Inferior parietal cortex (tissue), 1 donor: ENCODE measurements around the gene ZNF587.
A peak's percentile ranks its signal among the peaks of the same experiment; 100 is the strongest.
"Not testable (repeated sequence)": the region's sequence is repeated elsewhere in the genome, so short reads cannot be mapped to it uniquely, and the experiment has no call there.

Experiments used
- DNase-seq: peaks from one replicate; pipeline ENCODE4 v3.0.0-alpha.2; 2016; ENCODE audit errors: extremely low spot score

ZNF587 gene

GRCh38 chr19:57849666-57850473, at the start of gene ZNF587:
ZNF587 (plus strand) TSS chr19:57849859; CDS start chr19:57850039, 180 bp downstream.
- DNase-seq: peak; percentile 90

DNA sequence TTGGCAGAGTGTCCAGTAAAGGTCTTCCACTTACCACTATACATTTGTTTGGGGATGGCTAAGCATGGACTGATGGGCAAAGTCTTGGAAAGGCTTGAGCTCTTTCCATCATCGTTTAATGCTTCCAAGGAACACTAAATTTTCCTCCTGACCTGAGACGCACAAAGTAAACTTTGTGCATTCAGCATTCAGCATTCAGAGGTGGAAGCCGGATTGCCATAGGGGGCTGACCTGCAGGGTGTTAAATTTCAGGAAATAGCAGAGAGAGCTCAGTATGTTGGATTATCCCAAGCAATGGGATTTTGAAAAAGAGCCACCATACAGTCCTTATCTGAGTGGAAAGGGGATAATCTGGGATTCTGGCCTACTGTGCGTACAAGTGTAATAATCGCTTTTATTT, 49.0 kb upstream of the ZNF587 start:
- DNase-seq: no peak

DNA sequence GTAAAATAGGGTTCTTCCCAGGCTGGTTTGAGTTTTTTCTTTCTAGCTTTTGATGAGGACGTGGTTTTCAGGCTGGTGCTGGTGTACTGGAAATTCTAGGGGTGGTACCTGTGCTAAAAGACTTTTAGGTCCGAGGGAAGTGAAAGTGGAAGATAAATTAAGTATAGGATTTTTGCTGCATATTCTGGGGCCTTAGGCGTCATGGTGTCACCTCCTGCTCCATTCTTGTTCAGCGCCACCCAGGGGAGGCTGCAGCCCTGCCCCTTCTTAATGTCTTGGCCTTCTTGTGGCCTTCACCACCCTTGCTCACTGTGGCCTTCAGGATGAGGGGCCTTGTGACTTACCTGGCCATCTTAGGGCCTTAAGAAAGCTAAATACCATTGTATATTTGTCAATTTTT, 47.4 kb upstream of the ZNF587 start:
- no peak for DNase-seq

- DNase-seq: no peak
Observed at GRCh38 chr19:57803265-57803593, 46.4 kb upstream of the ZNF587 start.

DNA sequence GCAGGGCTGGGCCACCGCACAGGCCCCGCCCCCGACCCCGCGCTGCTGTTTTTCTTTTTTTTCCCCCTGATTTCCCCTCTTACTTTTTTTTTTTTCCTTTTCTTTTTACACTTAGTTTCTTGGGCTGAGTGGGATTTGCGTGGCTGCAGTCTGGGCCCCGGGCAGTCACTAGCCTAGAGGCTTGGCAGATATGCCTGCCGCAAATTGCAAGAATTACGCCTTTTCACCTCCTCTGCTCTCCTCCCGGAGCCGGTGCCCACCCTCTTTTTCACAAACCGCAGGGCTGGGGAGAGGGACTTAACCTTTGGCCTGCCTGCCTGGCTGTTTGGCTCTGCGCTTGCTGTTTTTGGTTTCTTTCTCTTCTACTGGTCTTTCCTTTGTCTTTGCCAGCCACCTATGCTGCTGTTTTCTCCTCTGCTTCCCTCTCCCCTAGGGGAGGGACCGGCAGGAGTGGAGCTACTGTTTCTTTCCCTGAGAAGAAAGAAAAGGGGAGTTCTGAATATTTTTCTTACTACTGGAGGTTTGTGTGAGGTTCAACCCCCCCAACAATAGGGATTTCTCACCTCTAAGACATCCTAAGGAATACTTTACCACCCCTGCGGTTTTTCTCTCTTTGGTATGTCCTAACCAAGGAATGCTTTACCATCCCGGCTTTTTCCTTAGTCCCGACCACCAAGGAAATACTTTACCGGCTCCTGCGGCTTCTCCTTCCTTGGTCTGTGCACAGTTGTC, 45.9 kb upstream of the ZNF587 start:
- DNase-seq: no peak

DNA sequence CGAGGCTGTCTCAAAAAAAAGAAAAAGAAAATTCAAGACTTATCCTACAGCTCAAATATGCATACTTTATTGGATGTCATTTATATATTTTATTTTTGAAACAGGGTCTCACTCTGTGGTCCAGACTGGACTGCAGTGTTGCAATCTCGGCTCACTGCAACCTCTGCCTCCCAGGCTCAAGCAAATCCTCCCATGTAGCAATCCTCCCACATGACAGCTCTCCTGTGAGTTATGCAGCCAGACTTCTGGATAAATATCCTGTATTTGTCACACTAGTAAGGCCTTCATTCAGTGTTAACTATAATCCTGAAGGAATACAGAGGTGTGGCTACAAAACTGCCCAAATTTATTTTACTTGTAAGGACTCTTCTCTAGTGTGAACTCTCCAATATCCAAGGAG, 42.1 kb upstream of the ZNF587 start:
- no peak for DNase-seq

DNA sequence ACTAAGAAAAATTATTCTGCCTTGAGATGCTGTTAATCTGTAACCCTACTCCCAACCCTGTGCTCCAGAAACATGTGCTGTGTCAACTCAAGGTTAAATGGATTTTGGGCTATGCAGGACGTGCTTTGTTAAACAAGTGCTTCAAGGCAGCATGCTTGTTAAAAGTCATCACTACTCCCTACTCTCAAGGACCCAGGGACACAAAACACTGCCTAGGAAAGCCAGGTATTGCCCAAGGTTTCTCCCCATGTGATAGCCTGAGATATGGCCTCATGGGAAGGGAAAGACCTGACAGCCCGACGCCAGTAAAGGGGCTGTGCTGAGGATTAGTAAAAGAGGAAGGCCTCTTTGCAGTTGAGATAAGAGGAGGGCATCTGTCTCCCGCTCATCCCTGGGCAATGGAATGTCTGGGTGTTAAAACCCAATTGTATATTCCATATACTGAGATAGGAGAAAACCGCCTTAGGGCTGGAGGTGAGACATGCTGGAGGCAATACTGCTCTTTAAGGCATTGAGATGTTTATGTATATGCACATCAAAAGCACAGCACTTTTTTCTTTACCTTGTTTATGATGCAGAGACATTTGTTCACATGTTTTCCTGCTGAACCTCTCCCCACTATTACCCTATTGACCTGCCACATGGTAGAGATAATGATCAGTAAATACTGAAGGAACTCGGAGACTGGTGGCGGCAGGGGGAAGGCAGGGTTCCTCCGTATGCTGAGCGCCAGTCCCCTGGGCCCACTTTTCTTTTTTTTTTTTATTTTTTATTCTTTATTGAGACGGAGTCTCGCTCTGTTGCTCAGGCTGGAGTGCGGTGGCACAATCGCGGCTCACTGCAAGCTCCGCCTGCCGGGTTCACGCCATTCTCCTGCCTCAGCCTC, 39.0 kb upstream of the ZNF587 start:
- not testable (repeated sequence) for DNase-seq

- DNase-seq: no peak
Observed at GRCh38 chr19:57812226-57812625, 37.4 kb upstream of the ZNF587 start.

GRCh38 chr19:57812975-57813820, 36.5 kb upstream of the ZNF587 start:
- not testable (repeated sequence) for DNase-seq

- DNase-seq: no peak
Observed at GRCh38 chr19:57813919-57814504, 35.6 kb upstream of the ZNF587 start.

GRCh38 chr19:57814505-57815246, 35.0 kb upstream of the ZNF587 start, which contains the start of gene ZNF552:
ZNF552 (minus strand) TSS chr19:57814913; CDS start chr19:57814743, 170 bp downstream.
- peak; percentile 97 for DNase-seq

DNA sequence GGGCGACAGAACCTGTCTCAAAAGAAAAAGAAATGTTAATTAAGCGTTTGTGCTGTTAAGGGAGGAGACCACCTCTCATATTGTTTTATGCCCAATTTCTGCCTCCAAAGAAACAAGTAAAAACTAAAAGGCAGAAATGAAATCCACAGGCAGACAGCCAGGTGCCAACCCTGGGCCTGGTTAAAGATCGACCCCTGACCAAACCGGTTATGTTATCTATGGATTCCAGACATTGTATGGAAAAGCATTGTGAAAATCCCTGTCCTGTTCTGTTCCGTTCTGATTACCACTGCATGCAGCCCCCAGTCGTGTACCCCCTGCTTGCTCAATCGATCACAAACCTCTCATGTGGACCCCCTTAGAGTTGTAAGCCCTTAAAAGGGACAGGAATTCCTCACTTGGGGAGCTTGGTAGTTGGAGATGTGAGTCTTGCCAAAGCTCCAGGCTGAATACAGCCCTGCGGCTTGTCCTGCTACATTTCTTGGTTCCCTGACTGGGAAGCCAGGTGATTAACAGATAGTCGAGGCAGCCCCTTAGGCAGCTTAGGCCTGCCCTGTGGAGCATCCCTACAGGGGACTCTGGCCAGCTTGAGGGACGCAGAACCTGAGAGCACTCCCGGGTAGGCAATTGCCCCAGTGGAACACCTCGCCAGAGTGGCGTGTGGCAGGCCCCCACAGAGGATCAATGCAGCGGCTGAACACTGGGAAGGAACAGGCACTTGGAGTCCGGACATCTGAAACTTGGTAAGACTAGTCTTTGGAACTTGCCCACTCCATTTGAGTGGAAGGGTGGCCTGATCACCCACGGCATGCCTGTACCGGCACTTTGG, 34.2 kb upstream of the ZNF587 start:
- no peak for DNase-seq

GRCh38 chr19:57816652-57817051, 33.0 kb upstream of the ZNF587 start:
- no peak for DNase-seq

GRCh38 chr19:57817976-57818375, 31.7 kb upstream of the ZNF587 start:
- no peak for DNase-seq

DNA sequence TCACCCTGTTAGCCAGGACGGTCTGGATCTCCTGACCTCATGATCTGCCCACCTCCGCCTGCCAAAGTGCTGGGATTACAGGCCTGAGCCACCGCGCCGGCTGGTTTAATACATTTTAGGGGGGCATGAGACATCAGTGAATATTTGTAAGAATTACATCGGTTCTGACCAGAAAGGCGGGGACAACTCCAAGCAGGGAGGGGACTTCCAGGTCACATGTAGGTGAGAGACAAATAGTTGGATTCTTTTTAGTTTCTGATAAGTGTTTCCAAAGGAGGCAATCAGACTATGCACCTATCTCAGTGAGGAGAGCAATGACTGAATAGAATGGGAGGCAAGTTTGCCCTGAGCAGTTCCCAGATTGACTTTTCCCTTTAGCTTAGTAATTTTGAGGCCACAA, 31.3 kb upstream of the ZNF587 start:
- DNase-seq: no peak

GRCh38 chr19:57819475-57820148, 30.0 kb upstream of the ZNF587 start:
- peak; percentile 96 for DNase-seq

DNA sequence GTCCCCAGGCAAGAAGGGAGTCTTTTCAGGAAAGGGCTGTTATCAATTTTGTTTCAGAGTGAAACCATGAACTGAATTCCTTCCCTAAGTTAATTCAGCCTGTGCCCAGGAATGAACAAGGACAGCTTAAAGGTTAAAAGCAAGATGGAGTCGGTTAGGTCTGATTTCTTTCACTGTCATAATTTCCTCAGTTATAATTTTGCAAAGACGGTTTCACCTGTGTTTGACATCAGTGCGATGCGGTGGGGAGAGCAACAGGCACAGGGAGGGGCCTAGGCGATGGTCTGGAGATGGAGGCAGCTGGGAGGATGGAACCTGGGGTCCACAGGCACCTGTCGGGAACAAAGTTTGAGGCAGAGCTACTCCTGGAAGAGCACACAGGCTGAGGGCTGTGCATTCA, 29.1 kb upstream of the ZNF587 start:
- no peak for DNase-seq

GRCh38 chr19:57821095-57821494, 28.6 kb upstream of the ZNF587 start:
- not testable (repeated sequence) for DNase-seq

DNA sequence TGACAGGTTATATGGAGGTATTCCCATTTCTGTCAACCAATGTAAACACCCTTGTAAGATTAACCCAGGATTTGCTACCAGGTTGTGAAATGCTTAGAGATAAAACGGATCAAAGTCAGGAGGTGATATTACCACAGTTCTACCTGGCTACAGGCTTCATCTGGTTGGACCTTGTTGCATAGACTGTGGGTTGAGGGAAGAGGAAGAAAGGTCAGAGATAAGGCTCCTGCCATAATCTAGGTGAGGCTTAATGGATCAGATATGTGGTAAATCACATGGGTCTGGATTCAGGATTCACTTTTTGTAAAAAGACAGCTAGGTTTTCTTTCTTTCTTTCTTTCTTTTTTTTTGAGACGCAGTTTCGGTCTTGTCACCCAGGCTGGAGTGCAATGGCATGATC, 28.2 kb upstream of the ZNF587 start:
- not testable (repeated sequence) for DNase-seq
